Mesenchymal stem cell (in vitro differentiated cells and primary cell): ENCODE results near the gene DNAJC19.

ENCODE experiments used
- DNase-seq: peaks from one replicate; pipeline ENCODE4 v3.0.0-alpha.2; 2013
- H2AFZ ChIP-seq: one replicate; pipeline ENCODE4 v1.6.1; 2013; ENCODE audit warnings: low read depth, mild to moderate bottlenecking, control low read depth, inconsistent platforms, low read length, moderate library complexity
- H2AK5ac ChIP-seq: 2 replicates; pipeline ENCODE4 v1.6.1; 2013; ENCODE audit warnings: low read length, moderate library complexity, mild to moderate bottlenecking, inconsistent platforms; ENCODE audit not compliant: severe bottlenecking
- H2BK120ac ChIP-seq: one replicate; pipeline ENCODE4 v1.6.1; 2013; ENCODE audit warnings: low read depth, mild to moderate bottlenecking, inconsistent platforms, low read length, moderate library complexity
- H2BK12ac ChIP-seq, 2 experiments: one replicate each; pipeline ENCODE4 v1.6.1; 2013; ENCODE audit warnings: inconsistent platforms in 2 of 2, low read length in 2 of 2, mild to moderate bottlenecking in 2 of 2, moderate library complexity in 2 of 2, control low read depth in 1 of 2
- H2BK15ac ChIP-seq: one replicate; pipeline ENCODE4 v1.6.1; 2013; ENCODE audit warnings: mild to moderate bottlenecking, low read depth, inconsistent platforms; ENCODE audit not compliant: poor library complexity, severe bottlenecking
- H2BK5ac ChIP-seq: 2 replicates; pipeline ENCODE4 v1.6.1; 2013; ENCODE audit warnings: low read depth, mild to moderate bottlenecking, low read length, control low read depth, inconsistent platforms; ENCODE audit not compliant: poor library complexity, severe bottlenecking
- H3K14ac ChIP-seq, 2 experiments: one replicate each; pipeline ENCODE4 v1.6.1; 2013; ENCODE audit warnings: inconsistent platforms in 2 of 2, low read length in 2 of 2, control low read depth in 1 of 2, mild to moderate bottlenecking in 1 of 2, moderate library complexity in 1 of 2
- H3K18ac ChIP-seq, 2 experiments: one replicate each; pipeline ENCODE4 v1.6.1; 2013; ENCODE audit warnings: inconsistent platforms in 2 of 2, low read length in 2 of 2, control low read depth in 1 of 2, low read depth in 1 of 2, mild to moderate bottlenecking in 1 of 2
- H3K23ac ChIP-seq, 2 experiments: one replicate each; pipeline ENCODE4 v1.6.1; 2013; ENCODE audit warnings: inconsistent platforms in 2 of 2, low read length in 2 of 2, mild to moderate bottlenecking in 2 of 2, moderate library complexity in 2 of 2, control low read depth in 1 of 2
- H3K27ac ChIP-seq: 2 replicates; pipeline ENCODE4 v1.5.1; 2013; ENCODE audit warnings: mild to moderate bottlenecking, moderate library complexity, low read length, control low read depth, inconsistent platforms; ENCODE audit not compliant: poor library complexity, severe bottlenecking
- H3K27me3 ChIP-seq, 2 experiments: 2 replicates each; pipeline versions ENCODE4 v1.6.1 to v1.7.0; 2013; ENCODE audit warnings: low read length in 2 of 2, mild to moderate bottlenecking in 2 of 2, moderate library complexity in 2 of 2, control low read depth in 1 of 2, inconsistent platforms in 1 of 2; ENCODE audit not compliant: control insufficient read depth in 1 of 2, insufficient read depth in 1 of 2
- H3K36me3 ChIP-seq, 2 experiments: 2 replicates each; pipeline versions ENCODE4 v1.6.1 to v1.7.0; 2013; ENCODE audit warnings: low read length in 2 of 2, control low read depth in 1 of 2, inconsistent platforms in 1 of 2, low read depth in 1 of 2, mild to moderate bottlenecking in 1 of 2; ENCODE audit not compliant: insufficient read depth in 2 of 2, control insufficient read depth in 1 of 2
- H3K4ac ChIP-seq, 2 experiments: one replicate each; pipeline ENCODE4 v1.6.1; 2013; ENCODE audit warnings: inconsistent platforms in 2 of 2, low read length in 2 of 2, mild to moderate bottlenecking in 2 of 2, moderate library complexity in 2 of 2, control low read depth in 1 of 2, low read depth in 1 of 2
- H3K4me1 ChIP-seq: 2 replicates; pipeline ENCODE4 v1.6.1; 2013; ENCODE audit warnings: low read depth, low read length, control low read depth; ENCODE audit not compliant: control insufficient read depth, insufficient read depth
- H3K4me2 ChIP-seq: 2 replicates; pipeline ENCODE4 v1.6.1; 2013; ENCODE audit warnings: low read length, mild to moderate bottlenecking, inconsistent platforms; ENCODE audit not compliant: poor library complexity, severe bottlenecking
- H3K4me3 ChIP-seq, 2 experiments: 2 replicates each; pipeline versions ENCODE4 v1.5.1 to v1.7.0; 2013; ENCODE audit warnings: low read length in 2 of 2, mild to moderate bottlenecking in 2 of 2, control low read depth in 1 of 2, low read depth in 1 of 2; ENCODE audit not compliant: insufficient read depth in 1 of 2
- H3K79me1 ChIP-seq: replicated peaks from 2 replicates; pipeline ENCODE4 v1.6.1; 2013; ENCODE audit warnings: mild to moderate bottlenecking, control low read depth, low read length, inconsistent platforms; ENCODE audit not compliant: poor library complexity, severe bottlenecking
- H3K9ac ChIP-seq: 2 replicates; pipeline ENCODE4 v1.7.0; 2013; ENCODE audit warnings: mild to moderate bottlenecking, low read length, moderate library complexity
- H3K9me3 ChIP-seq: 2 replicates; pipeline ENCODE4 v1.7.0; 2013; ENCODE audit warnings: mild to moderate bottlenecking, low read length; ENCODE audit not compliant: control insufficient read depth
- H4K8ac ChIP-seq: one replicate; pipeline ENCODE4 v1.6.1; 2013; ENCODE audit warnings: inconsistent platforms, mild to moderate bottlenecking, low read length, moderate library complexity
- H4K91ac ChIP-seq: one replicate; pipeline ENCODE4 v1.6.1; 2013; ENCODE audit warnings: mild to moderate bottlenecking, low read length, inconsistent platforms
- WGBS: methylation state at CpG from one replicate; pipeline ENCODE4 v1.1.7; 2013; ENCODE audit warnings: mixed read lengths; 5-methylcytosine and 5-hydroxymethylcytosine counted together

The DNAJC19 gene

DNA sequence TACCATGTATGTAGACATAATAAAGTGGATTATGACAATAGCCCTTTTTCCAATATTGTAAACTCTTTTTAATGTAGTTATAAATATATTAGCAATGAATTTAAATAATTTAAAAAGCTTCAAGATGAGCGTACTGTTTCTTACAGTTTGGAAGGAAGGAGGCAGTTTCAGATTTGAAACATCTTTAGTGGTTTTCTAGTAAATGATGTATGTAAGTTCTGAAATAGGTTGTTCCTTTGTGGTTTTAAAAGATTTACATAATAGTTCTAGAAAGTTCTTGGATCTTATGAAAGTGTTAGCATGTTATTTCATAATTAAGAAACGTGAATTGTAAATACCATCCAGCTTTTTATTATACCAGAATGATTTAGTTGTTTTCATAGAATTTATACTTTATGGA lies 16.0 kb downstream of the DNAJC19 start:
- H3K27me3 ChIP-seq, result no peaks in the 10 kb centered on the region
- H3K4me1 ChIP-seq, result no peaks in the 10 kb centered on the region
- no peak overlapping the region for H2AFZ ChIP-seq
- no peak overlapping the region for H2BK120ac ChIP-seq
- no peak for DNase-seq
- H3K23ac ChIP-seq, result no peak overlapping the region
- H4K91ac ChIP-seq, result no peak overlapping the region
- H4K8ac ChIP-seq, result no peak overlapping the region
- no peaks in the 10 kb centered on the region for H3K9me3 ChIP-seq
- H3K9ac ChIP-seq, result no peak overlapping the region
- H2BK12ac ChIP-seq, result no peak overlapping the region
- no peak overlapping the region for H3K14ac ChIP-seq
- H3K4me3 ChIP-seq, result no peak overlapping the region
- H3K36me3 ChIP-seq, result peaks cover 10 to 85% of the 10 kb centered on the region in 2 experiments
- no peak overlapping the region for H3K27ac ChIP-seq
- H3K79me1 ChIP-seq, result peaks cover 15% of the 10 kb centered on the region
- H2AK5ac ChIP-seq, result no peak overlapping the region
- H3K4me2 ChIP-seq, result no peak overlapping the region
- no peak overlapping the region for H2BK5ac ChIP-seq
- no peak overlapping the region for H3K18ac ChIP-seq
- H3K4ac ChIP-seq, result no peak overlapping the region
- WGBS, result 100% methylated on average over 1 of the region's 2 CpGs
- H2BK15ac ChIP-seq, result no peak overlapping the region

DNA sequence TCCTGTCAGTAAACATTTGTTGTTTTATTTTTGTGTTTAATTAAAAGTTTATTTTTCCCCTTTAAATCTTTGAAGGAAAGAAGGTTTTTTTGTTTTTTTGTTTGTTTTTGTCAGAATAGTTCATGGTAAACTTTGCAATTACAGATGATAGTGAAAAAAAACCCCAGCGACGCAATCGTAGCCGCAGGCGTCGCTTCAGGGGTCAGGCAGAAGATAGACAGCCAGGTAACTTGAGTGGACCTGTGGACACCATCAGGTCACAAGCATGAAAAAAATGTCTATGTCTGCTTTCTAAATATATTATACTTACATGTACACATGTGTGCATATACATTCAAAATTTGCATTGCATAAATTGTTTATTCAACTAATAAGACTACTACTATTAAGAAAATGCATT lies 18.6 kb downstream of the DNAJC19 start:
- Histone ChIP-seq H3K23ac (no peak overlapping the region), H2AFZ (no peak overlapping the region)

DNA sequence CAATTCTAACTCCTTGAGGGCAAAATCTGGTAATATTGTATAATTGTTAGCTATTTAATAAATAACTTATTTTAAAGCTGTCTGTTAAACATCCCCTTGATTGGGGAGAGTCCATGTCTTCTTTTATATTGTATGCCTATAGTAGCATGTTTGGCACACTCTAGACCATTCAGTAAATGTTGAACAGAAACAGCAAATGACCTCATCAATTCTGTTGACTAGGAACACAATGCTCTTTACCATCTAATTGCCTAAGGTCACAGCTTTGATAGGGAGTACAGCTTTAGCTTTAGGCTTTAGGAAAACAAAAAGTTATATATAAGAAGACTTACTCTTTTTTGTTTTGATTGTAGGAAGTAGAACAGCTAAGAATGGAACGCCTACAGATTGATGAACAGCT lies 27.0 kb downstream of the DNAJC19 start:
- Histone ChIP-seq H2AFZ (no peak overlapping the region), H3K27ac (no peak overlapping the region), H2BK15ac (no peak overlapping the region), H3K27me3 (no peaks in the 10 kb centered on the region), H2BK5ac (no peak overlapping the region), H4K8ac (no peak overlapping the region), H3K14ac (no peak overlapping the region), H3K9me3 (no peaks in the 10 kb centered on the region), H2BK12ac (no peak overlapping the region), H3K4ac (no peak overlapping the region), H3K18ac (no peak overlapping the region), H3K36me3 (peaks cover 12 to 99% of the 10 kb centered on the region in 2 experiments), H2BK120ac (no peak overlapping the region), H3K79me1 (peaks cover 6% of the 10 kb centered on the region), H3K4me1 (no peaks in the 10 kb centered on the region), H4K91ac (no peak overlapping the region), H3K9ac (no peak overlapping the region), H2AK5ac (no peak overlapping the region), H3K4me3 (no peak overlapping the region), H3K23ac (no peak overlapping the region), H3K4me2 (no peak overlapping the region)
- 97% methylated on average over 1 of the region's 1 CpG for WGBS
- no peak for DNase-seq

More for the DNA sequence above, 18.6 kb downstream of the DNAJC19 start:
- Histone ChIP-seq H3K79me1 (peaks cover 18% of the 10 kb centered on the region), H3K4ac (no peak overlapping the region), H3K9ac (no peak overlapping the region), H2BK5ac (no peak overlapping the region), H3K27me3 (no peaks in the 10 kb centered on the region), H3K14ac (no peak overlapping the region), H4K8ac (no peak overlapping the region), H3K4me1 (no peaks in the 10 kb centered on the region), H3K4me3 (no peak overlapping the region), H2AK5ac (no peak overlapping the region), H3K18ac (no peak overlapping the region), H4K91ac (no peak overlapping the region), H2BK120ac (no peak overlapping the region), H3K4me2 (no peak overlapping the region), H3K9me3 (no peaks in the 10 kb centered on the region), H2BK12ac (no peak overlapping the region), H3K36me3 (peaks cover 13 to 87% of the 10 kb centered on the region in 2 experiments), H3K27ac (no peak overlapping the region), H2BK15ac (no peak overlapping the region)
- DNase-seq, result no peak
- WGBS, result 100% methylated on average over 6 of the region's 6 CpGs

DNA sequence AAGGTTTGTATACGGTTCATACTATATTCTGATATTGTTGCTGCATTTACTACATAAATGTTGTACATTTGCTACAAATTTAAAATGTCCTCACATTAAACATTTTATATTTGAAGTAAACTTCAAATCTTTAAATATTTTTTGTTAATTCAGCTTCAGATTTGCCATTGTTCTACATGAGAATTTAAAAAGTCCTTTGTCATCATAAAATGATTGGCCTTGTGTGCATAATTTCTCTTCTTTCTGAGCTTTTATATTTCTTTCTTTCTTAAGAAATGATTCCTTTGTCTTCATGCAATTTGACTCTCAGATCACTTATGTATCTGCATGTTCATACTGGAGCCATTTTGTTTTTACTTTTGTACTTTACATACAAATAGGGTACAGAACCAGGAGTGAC lies 28.0 kb downstream of the DNAJC19 start:
- H3K27ac ChIP-seq, result no peak overlapping the region
- peaks cover 7% of the 10 kb centered on the region for H3K79me1 ChIP-seq
- H3K4me2 ChIP-seq, result no peak overlapping the region
- no peak overlapping the region for H2AK5ac ChIP-seq
- no peaks in the 10 kb centered on the region for H3K27me3 ChIP-seq
- no peak overlapping the region for H3K18ac ChIP-seq
- H2BK5ac ChIP-seq, result no peak overlapping the region
- no peak overlapping the region for H2BK12ac ChIP-seq
- no peak overlapping the region for H3K4me3 ChIP-seq
- no peak overlapping the region for H4K8ac ChIP-seq
- no peaks in the 10 kb centered on the region for H3K4me1 ChIP-seq
- no peaks in the 10 kb centered on the region for H3K9me3 ChIP-seq
- H2BK120ac ChIP-seq, result no peak overlapping the region
- H3K4ac ChIP-seq, result no peak overlapping the region
- no peak overlapping the region for H3K9ac ChIP-seq
- H2BK15ac ChIP-seq, result no peak overlapping the region
- DNase-seq, result no peak
- peaks cover 12 to 99% of the 10 kb centered on the region in 2 experiments for H3K36me3 ChIP-seq
- no CpG with 5 or more reads among the region's 1 CpG for WGBS
- no peak overlapping the region for H3K14ac ChIP-seq
- no peak overlapping the region for H3K23ac ChIP-seq
- no peak overlapping the region for H2AFZ ChIP-seq
- H4K91ac ChIP-seq, result no peak overlapping the region
